ENCODE measurements around the gene BBS9. TPM values are rescaled to one million over a fixed set of nuclear protein-coding genes. Genes with fewer than 3 reads are reported as not detected.

Gene BBS9
- total and polyA plus RNA-seq, 2 experiments from 2014 or later: 27.2 to 66.1 TPM

- Mint-ChIP-seq H3K4me1 (no peaks in the 10 kb centered on the region), H3K36me3 (ENCODE audit: low read depth) (no peaks in the 10 kb centered on the region), H3K4me3 (no peak overlapping the region), H3K27me3 (ENCODE audit: insufficient read depth, low read depth, poor library complexity) (no peaks in the 10 kb centered on the region), H3K27ac (no peak overlapping the region), H3K9me3 (no peaks in the 10 kb centered on the region)
- Histone ChIP-seq H3K27me3 (ENCODE audit: insufficient read depth) (no peaks in the 10 kb centered on the region), H3F3A (replicated peaks; ENCODE audit: low read depth) (no peaks in the 10 kb centered on the region), H3K4me1 (ENCODE audit: insufficient read depth) (no peaks in the 10 kb centered on the region), H3K27ac (ENCODE audit: low read depth) (no peak overlapping the region), H3K36me3 (ENCODE audit: insufficient read depth) (no peaks in the 10 kb centered on the region), H2AFZ (no peak overlapping the region), H3K4me2 (no peak overlapping the region), H3K4me3 (no peak overlapping the region), H3K9me2 (ENCODE audit: insufficient read depth) (no peaks in the 10 kb centered on the region), H3K79me2 (replicated peaks; ENCODE audit: insufficient read depth) (no peaks in the 10 kb centered on the region), H4K20me1 (replicated peaks; ENCODE audit: insufficient read depth) (no peaks in the 10 kb centered on the region)
- DNase-seq (ENCODE audit: low spot score) (no peak), ATAC-seq (no peak)
- TF ChIP-seq ZNF331 (CRISPR knock-in tag; IDR thresholded peaks at IDR 0.05; ENCODE audit: low read depth): no peak
- no peak for TF ChIP-seq EZH2phosphoT487 (IDR thresholded peaks at IDR 0.05; ENCODE audit: unreplicated experiment)
- TF ChIP-seq ZNF114 (CRISPR knock-in tag; IDR thresholded peaks at IDR 0.05): no peak
- TF ChIP-seq CTCF (conservative IDR thresholded peaks at IDR 0.05; ENCODE audit: low read depth in 2 of 2): no peak
- TF ChIP-seq NANOG (IDR thresholded peaks at IDR 0.05; ENCODE audit: borderline replicate concordance): no peak
These were observed 196.6 kb downstream of the BBS9 start for GRCh38 chr7:33325754-33326484.

- Histone ChIP-seq H3K4me2 (no peak overlapping the region), H3K27me3 (ENCODE audit: insufficient read depth) (no peaks in the 10 kb centered on the region), H4K20me1 (replicated peaks; ENCODE audit: insufficient read depth) (no peaks in the 10 kb centered on the region), H3K4me3 (no peak overlapping the region), H3K27ac (ENCODE audit: low read depth) (no peak overlapping the region), H3K79me2 (replicated peaks; ENCODE audit: insufficient read depth) (no peaks in the 10 kb centered on the region), H3K4me1 (ENCODE audit: insufficient read depth) (no peaks in the 10 kb centered on the region), H3K36me3 (ENCODE audit: insufficient read depth) (no peaks in the 10 kb centered on the region), H3F3A (replicated peaks; ENCODE audit: low read depth) (no peaks in the 10 kb centered on the region), H3K9me2 (ENCODE audit: insufficient read depth) (no peaks in the 10 kb centered on the region), H2AFZ (no peak overlapping the region)
- H3K4me3 Mint-ChIP-seq: no peak overlapping the region
- no peaks in the 10 kb centered on the region for H3K4me1 Mint-ChIP-seq
- no peaks in the 10 kb centered on the region for H3K9me3 Mint-ChIP-seq
- no peaks in the 10 kb centered on the region for H3K27me3 Mint-ChIP-seq (ENCODE audit: insufficient read depth, low read depth, poor library complexity)
- H3K36me3 Mint-ChIP-seq (ENCODE audit: low read depth): no peaks in the 10 kb centered on the region
- DNase-seq (ENCODE audit: low spot score) (no peak), ATAC-seq (no peak)
- no peak overlapping the region for H3K27ac Mint-ChIP-seq
- TF ChIP-seq JUNB (IDR thresholded peaks at IDR 0.05; ENCODE audit: unreplicated experiment) (no peak), EZH2 (IDR thresholded peaks at IDR 0.05; ENCODE audit: low read depth, unreplicated experiment) (no peak), NANOG (IDR thresholded peaks at IDR 0.05; ENCODE audit: borderline replicate concordance) (no peak), STAT1 (IDR thresholded peaks at IDR 0.05; ENCODE audit: unreplicated experiment) (no peak), EZH2phosphoT487 (IDR thresholded peaks at IDR 0.05; ENCODE audit: unreplicated experiment) (no peak), ZNF114 (CRISPR knock-in tag; IDR thresholded peaks at IDR 0.05) (no peak), POLR2AphosphoS5 (IDR thresholded peaks at IDR 0.05; ENCODE audit: low read depth) (no peak), CREB1 (CRISPR knock-in tag; IDR thresholded peaks at IDR 0.05; ENCODE audit: low read depth) (no peak), CTCF (conservative IDR thresholded peaks at IDR 0.05; ENCODE audit: low read depth in 2 of 2) (no peak), REST (IDR thresholded peaks at IDR 0.05; ENCODE audit: unreplicated experiment) (no peak), ETS1 (IDR thresholded peaks at IDR 0.05) (no peak), ZNF331 (CRISPR knock-in tag; IDR thresholded peaks at IDR 0.05; ENCODE audit: low read depth) (no peak)
These were observed 197.1 kb downstream of the BBS9 start for GRCh38 chr7:33326485-33326848.

Measured in GM23338 (cell line).